PC-3 (cell line): Measurements from ENCODE around the gene CELF1.

Experiments used
- CTCF ChIP-seq: fragments of 300-600 bp; sonication (generic); conservative IDR thresholded peaks from 2 replicates; pipeline ENCODE4 v1.5.1; 2017; ENCODE audit warnings: antibody characterized with exemption, low read depth, mild to moderate bottlenecking, low read length
- EZH2 ChIP-seq: fragments of 300-600 bp; sonication (generic); IDR thresholded peaks from one replicate; pipeline ENCODE4 v1.6.1; 2017; ENCODE audit warnings: antibody characterized with exemption, mild to moderate bottlenecking, low read length; ENCODE audit not compliant: unreplicated experiment
- EZH2phosphoT487 ChIP-seq: fragments of 300-600 bp; sonication (generic); IDR thresholded peaks from 2 replicates; pipeline ENCODE4 v1.6.1; 2018; ENCODE audit warnings: mild to moderate bottlenecking, antibody characterized with exemption, low read length, borderline replicate concordance

DNA sequence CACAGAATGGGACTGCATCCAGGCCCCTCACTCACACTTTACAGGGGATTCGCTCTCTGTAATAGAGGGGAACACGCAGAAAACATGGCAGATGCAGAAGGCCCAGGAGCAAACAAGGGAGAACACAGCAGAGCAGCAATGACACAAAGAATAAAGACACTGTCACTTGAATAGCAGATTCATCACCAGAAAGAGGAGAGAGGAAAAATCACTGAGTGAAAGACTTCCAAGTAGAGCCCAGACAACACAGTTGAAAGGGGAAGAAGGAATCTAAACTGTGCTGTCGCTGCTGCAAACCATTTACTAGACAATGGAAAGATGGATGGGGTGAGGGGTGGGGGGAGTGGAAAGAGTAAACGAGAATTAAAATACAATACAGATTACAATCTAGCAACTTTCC lies 75.2 kb downstream of the CELF1 start:
- TF ChIP-seq CTCF, result no peak
- TF ChIP-seq EZH2phosphoT487, result no peak
- TF ChIP-seq EZH2, result no peak
